Measurements from ENCODE around the gene CAPZA3.

Gene CAPZA3

DNA sequence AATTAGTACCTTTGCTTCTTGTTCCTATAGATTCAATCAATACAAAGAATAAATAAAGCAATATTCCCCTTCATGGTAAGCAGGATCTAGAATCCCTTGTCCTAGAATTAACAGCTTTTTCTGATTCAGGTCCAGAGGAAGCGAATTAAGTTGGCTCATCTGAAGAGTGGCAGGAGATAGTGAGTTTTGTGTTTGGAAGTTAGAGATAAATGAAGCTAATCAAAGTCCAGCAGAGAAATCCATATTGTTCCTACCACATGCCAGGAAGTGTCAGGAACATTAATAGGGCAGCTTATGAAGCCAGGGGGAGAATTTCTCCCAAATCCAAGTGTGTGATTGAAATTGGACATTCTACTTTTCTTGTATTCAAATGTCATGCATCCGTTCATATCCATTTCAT is 13.9 kb downstream of the CAPZA3 start:
- Histone ChIP-seq H3K27ac (ENCODE audit: low read length) (no peak overlapping the region), H3K4me1 (ENCODE audit: low read length) (no peaks in the 10 kb centered on the region), H3K9me2 (replicated peaks; ENCODE audit: insufficient read depth, low read length) (no peaks in the 10 kb centered on the region), H3K9me3 (replicated peaks; ENCODE audit: insufficient read depth, low read length) (no peaks in the 10 kb centered on the region), H3K4me2 (ENCODE audit: low read depth, low read length) (no peak overlapping the region), H3K4me3 (ENCODE audit: low read length) (no peak overlapping the region), H3K36me3 (replicated peaks; ENCODE audit: insufficient read depth, low read length) (no peaks in the 10 kb centered on the region), H2AFZ (ENCODE audit: low read length) (no peak overlapping the region), H4K20me1 (ENCODE audit: insufficient read depth, low read length) (no peaks in the 10 kb centered on the region), H3K9ac (ENCODE audit: low read length) (no peak overlapping the region), H3K79me2 (ENCODE audit: low read length) (no peaks in the 10 kb centered on the region), H3F3A (ENCODE audit: insufficient read depth, low read length) (no peaks in the 10 kb centered on the region), H3K27me3 (replicated peaks; ENCODE audit: insufficient read depth, low read length) (no peaks in the 10 kb centered on the region)
- DNase-seq: no peak
- TF ChIP-seq, protein P1, sequence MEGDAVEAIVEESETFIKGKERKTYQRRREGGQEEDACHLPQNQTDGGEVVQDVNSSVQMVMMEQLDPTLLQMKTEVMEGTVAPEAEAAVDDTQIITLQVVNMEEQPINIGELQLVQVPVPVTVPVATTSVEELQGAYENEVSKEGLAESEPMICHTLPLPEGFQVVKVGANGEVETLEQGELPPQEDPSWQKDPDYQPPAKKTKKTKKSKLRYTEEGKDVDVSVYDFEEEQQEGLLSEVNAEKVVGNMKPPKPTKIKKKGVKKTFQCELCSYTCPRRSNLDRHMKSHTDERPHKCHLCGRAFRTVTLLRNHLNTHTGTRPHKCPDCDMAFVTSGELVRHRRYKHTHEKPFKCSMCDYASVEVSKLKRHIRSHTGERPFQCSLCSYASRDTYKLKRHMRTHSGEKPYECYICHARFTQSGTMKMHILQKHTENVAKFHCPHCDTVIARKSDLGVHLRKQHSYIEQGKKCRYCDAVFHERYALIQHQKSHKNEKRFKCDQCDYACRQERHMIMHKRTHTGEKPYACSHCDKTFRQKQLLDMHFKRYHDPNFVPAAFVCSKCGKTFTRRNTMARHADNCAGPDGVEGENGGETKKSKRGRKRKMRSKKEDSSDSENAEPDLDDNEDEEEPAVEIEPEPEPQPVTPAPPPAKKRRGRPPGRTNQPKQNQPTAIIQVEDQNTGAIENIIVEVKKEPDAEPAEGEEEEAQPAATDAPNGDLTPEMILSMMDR (IDR thresholded peaks at IDR 0.05; ENCODE audit: low read length): no peak
- TF ChIP-seq EZH2 (optimal IDR thresholded peaks at IDR 0.05; ENCODE audit: low read depth, low read length) (no peak), EZH2phosphoT487 (IDR thresholded peaks at IDR 0.05; ENCODE audit: low read length) (no peak)

DNA sequence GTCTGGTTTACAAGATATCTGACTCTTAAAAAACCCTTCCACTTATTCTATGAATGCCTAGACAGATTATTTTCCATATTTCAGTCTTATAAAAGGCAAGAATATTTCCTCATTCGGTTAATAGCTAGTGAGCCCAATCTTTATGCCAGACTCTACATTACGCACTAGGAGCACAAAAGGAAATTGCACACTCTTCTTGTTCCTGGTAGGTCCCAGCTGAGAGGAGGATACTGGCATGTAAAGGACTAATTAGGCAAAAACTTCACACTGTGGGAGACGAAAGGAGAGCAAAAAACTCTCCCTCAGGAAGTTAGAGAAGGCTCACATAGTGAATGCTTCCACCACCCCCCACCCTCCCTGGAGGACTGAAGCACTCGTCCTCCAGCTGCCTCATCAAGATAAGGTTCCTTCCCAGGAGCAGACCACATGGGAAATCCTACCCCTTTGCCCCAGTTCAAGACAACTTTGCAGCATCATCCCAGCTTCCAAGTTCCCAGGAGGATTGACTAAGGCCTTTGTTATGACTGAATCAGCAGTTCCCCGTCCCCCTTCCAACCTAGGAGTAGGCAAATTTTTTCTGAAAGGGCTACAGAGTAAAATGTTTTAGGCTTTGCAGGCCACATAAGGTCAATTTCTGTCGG is 14.5 kb downstream of the CAPZA3 start:
- no peaks in the 10 kb centered on the region for H3K9me2 ChIP-seq (replicated peaks; ENCODE audit: insufficient read depth, low read length)
- H3K4me2 ChIP-seq (ENCODE audit: low read depth, low read length): no peak overlapping the region
- no peaks in the 10 kb centered on the region for H3K79me2 ChIP-seq (ENCODE audit: low read length)
- no peak overlapping the region for H3K4me3 ChIP-seq (ENCODE audit: low read length)
- no peak for TF ChIP-seq EZH2 (optimal IDR thresholded peaks at IDR 0.05; ENCODE audit: low read depth, low read length)
- no peak for TF ChIP-seq EZH2phosphoT487 (IDR thresholded peaks at IDR 0.05; ENCODE audit: low read length)
- TF ChIP-seq, protein P1 (IDR thresholded peaks at IDR 0.05; ENCODE audit: low read length): no peak
- H3K27me3 ChIP-seq (replicated peaks; ENCODE audit: insufficient read depth, low read length): no peaks in the 10 kb centered on the region
- no peak overlapping the region for H3K9ac ChIP-seq (ENCODE audit: low read length)
- no peaks in the 10 kb centered on the region for H3F3A ChIP-seq (ENCODE audit: insufficient read depth, low read length)
- no peak overlapping the region for H3K27ac ChIP-seq (ENCODE audit: low read length)
- no peaks in the 10 kb centered on the region for H3K9me3 ChIP-seq (replicated peaks; ENCODE audit: insufficient read depth, low read length)
- no peaks in the 10 kb centered on the region for H3K4me1 ChIP-seq (ENCODE audit: low read length)
- no peaks in the 10 kb centered on the region for H4K20me1 ChIP-seq (ENCODE audit: insufficient read depth, low read length)
- no peaks in the 10 kb centered on the region for H3K36me3 ChIP-seq (replicated peaks; ENCODE audit: insufficient read depth, low read length)
- no peak overlapping the region for H2AFZ ChIP-seq (ENCODE audit: low read length)
- DNase-seq: no peak

DNA sequence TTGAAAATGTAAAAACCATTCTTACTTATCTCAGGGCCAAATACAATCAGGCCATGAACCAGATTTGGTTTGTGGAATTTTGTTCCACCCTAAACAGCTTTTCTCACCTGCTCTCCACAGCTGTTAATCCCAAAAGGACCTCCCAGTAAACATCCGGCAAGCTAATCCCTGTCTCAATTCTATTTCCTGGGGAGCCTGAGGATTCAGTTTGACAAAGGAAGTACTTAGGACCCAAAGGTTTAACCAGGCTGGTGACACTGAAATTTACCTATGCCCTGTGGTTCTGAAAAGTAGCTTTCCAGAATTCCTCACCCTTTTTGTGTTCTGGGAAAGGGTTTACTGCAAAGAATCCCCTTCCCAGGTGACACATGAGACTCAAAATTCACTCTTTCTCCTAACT is 15.0 kb downstream of the CAPZA3 start:
- no peaks in the 10 kb centered on the region for H3K4me1 ChIP-seq (ENCODE audit: low read length)
- no peak overlapping the region for H3K9ac ChIP-seq (ENCODE audit: low read length)
- H3K27me3 ChIP-seq (replicated peaks; ENCODE audit: insufficient read depth, low read length): no peaks in the 10 kb centered on the region
- no peaks in the 10 kb centered on the region for H3K79me2 ChIP-seq (ENCODE audit: low read length)
- no peaks in the 10 kb centered on the region for H4K20me1 ChIP-seq (ENCODE audit: insufficient read depth, low read length)
- H3K4me2 ChIP-seq (ENCODE audit: low read depth, low read length): no peak overlapping the region
- no peak overlapping the region for H2AFZ ChIP-seq (ENCODE audit: low read length)
- no peaks in the 10 kb centered on the region for H3K9me3 ChIP-seq (replicated peaks; ENCODE audit: insufficient read depth, low read length)
- H3K4me3 ChIP-seq (ENCODE audit: low read length): no peak overlapping the region
- H3K27ac ChIP-seq (ENCODE audit: low read length): no peak overlapping the region
- no peak for DNase-seq
- H3F3A ChIP-seq (ENCODE audit: insufficient read depth, low read length): no peaks in the 10 kb centered on the region
- H3K36me3 ChIP-seq (replicated peaks; ENCODE audit: insufficient read depth, low read length): no peaks in the 10 kb centered on the region
- no peaks in the 10 kb centered on the region for H3K9me2 ChIP-seq (replicated peaks; ENCODE audit: insufficient read depth, low read length)
- TF ChIP-seq EZH2 (optimal IDR thresholded peaks at IDR 0.05; ENCODE audit: low read depth, low read length): no peak
- TF ChIP-seq, protein P1 (IDR thresholded peaks at IDR 0.05; ENCODE audit: low read length): no peak
- no peak for TF ChIP-seq EZH2phosphoT487 (IDR thresholded peaks at IDR 0.05; ENCODE audit: low read length)
